Activated CD8-positive, alpha-beta T cell treated with anti-CD3 and anti-CD28 coated beads for 36 hours (primary cell): ENCODE data around the gene RAD51B. TPM values are rescaled to one million over a fixed set of nuclear protein-coding genes. Genes with fewer than 3 reads are reported as not detected.
A peak's percentile ranks its signal among the peaks of the same experiment; 100 is the strongest.
"Not testable (repeated sequence)": the region's sequence is repeated elsewhere in the genome, so short reads cannot be mapped to it uniquely, and the experiment has no call there.

ENCODE experiments used
- ATAC-seq: fragments of 200-7000 bp; cut with Tn5 transposase; one replicate; pipeline ENCODE4 v1.10.0; 2021; ENCODE audit warnings: mild to moderate bottlenecking, moderate library complexity
- CTCF ChIA-PET: fragments of 350-600 bp; sonication (Branson Sonifier 250); formaldehyde crosslinking; loops from one replicate; lab custom pipeline; 2021; ENCODE audit warnings: antibody characterized with exemption; lab: Charles Lee
- POLR2A ChIA-PET: fragments of 350-600 bp; sonication (Branson Sonifier 250); formaldehyde crosslinking; loops from one replicate; lab custom pipeline; 2021; ENCODE audit warnings: antibody characterized with exemption; lab: Charles Lee
- DNase-seq: peaks from one replicate; pipeline ENCODE4 v3.0.0-alpha.2; 2020
- H3K27ac Mint-ChIP-seq: one replicate; pipeline ENCODE4 v1.8.0; 2021; ENCODE audit warnings: mild to moderate bottlenecking, mixed read lengths
- H3K27me3 Mint-ChIP-seq: one replicate; pipeline ENCODE4 v1.8.0; 2021; ENCODE audit warnings: mixed read lengths
- H3K36me3 Mint-ChIP-seq: one replicate; pipeline ENCODE4 v1.8.0; 2021; ENCODE audit warnings: low read depth, mixed read lengths
- H3K4me1 Mint-ChIP-seq: one replicate; pipeline ENCODE4 v1.8.0; 2021; ENCODE audit warnings: low read depth, mixed read lengths
- H3K4me3 Mint-ChIP-seq: one replicate; pipeline ENCODE4 v1.8.0; 2021; ENCODE audit warnings: mild to moderate bottlenecking, moderate library complexity, mixed read lengths
- H3K9me3 Mint-ChIP-seq: one replicate; pipeline ENCODE4 v1.8.0; 2021; ENCODE audit warnings: mixed read lengths
- CTCF ChIP-seq: fragments of 200-600 bp; IDR thresholded peaks from one replicate; pipeline ENCODE4 v1.8.0; 2022; ENCODE audit warnings: antibody characterized with exemption, mild to moderate bottlenecking
- intact Hi-C: fragments of 100-400 bp; cut with micrococcal nuclease; formaldehyde crosslinking; loops from one replicate; pipeline ENCODE4 v1.10.0; 2022
- total RNA-seq, 2 experiments: library from RNA; stranded (reverse); gene quantifications; one replicate each; pipeline ENCODE4 v1.2.3, GENCODE V29; 2021

Gene RAD51B
- total RNA-seq, 2 experiments from 2014 or later, result 38.2 to 40.6 TPM

- no peak for TF ChIP-seq CTCF
- no peak for DNase-seq
- no peak for ATAC-seq
- Mint-ChIP-seq H3K36me3 (no peaks in the 10 kb centered on the region), H3K4me3 (no peak overlapping the region), H3K27ac (no peak overlapping the region), H3K27me3 (no peaks in the 10 kb centered on the region), H3K9me3 (no peaks in the 10 kb centered on the region), H3K4me1 (peaks cover 56% of the 10 kb centered on the region)
- POLR2A ChIA-PET, result no interaction called here
- intact Hi-C loops, result no loop called here
- CTCF ChIA-PET, result interaction anchor here (3.1 to 3.8 kb wide), 2 partner anchors 8 to 11 kb away, joined by 8 to 21 read pairs; no protein-coding TSS in a partner anchor
These were observed 438.4 kb downstream of the RAD51B start for GRCh38 chr14:68257969-68258368.

- H3K36me3 Mint-ChIP-seq, H3K27ac Mint-ChIP-seq, H3K4me3 Mint-ChIP-seq, DNase-seq, H3K9me3 Mint-ChIP-seq, ATAC-seq, H3K27me3 Mint-ChIP-seq, intact Hi-C loops: not testable (repeated sequence)
- CTCF ChIA-PET, result interaction anchor here (1.3 to 3.8 kb wide), 4 partner anchors 9 to 30 kb away, joined by 5 to 21 read pairs (median 7); no protein-coding TSS in a partner anchor
- H3K4me1 Mint-ChIP-seq, result peaks cover 63% of the 10 kb centered on the region
- POLR2A ChIA-PET, result interaction anchor here (0.8 to 1.9 kb wide), 4 partner anchors 17 to 557 kb away, joined by 3 to 6 read pairs (median 4); no protein-coding TSS in a partner anchor
These were observed 439.4 kb downstream of the RAD51B start for GRCh38 chr14:68258995-68259394.

DNA sequence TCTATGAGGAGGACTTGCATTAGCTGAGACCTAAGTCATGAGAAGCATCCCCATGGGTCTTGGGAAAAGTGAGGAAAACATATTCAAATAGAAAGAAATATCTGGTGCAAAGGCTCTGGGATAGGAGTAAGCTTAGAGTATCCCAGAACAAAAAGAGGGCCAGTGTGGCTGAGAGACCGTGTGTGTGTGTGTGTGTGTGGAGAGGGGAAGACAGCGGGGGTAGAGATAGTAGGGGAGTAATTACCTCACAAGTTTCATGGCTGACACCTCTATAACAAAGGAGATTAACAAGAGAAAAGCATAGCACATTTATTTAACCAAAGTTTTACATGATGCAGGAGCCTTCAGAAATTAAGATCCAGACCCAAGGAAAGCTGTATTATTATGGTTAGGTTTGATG is 440.5 kb downstream of the RAD51B start:
- no peak for ATAC-seq
- H3K4me1 Mint-ChIP-seq, result peaks cover 61% of the 10 kb centered on the region
- ChIA-PET POLR2A (interaction anchor here (0.8 to 1.9 kb wide), 4 partner anchors 10 to 349 kb away, joined by 3 to 6 read pairs (median 4); no protein-coding TSS in a partner anchor), CTCF (interaction anchor here (1.3 to 3.8 kb wide), 5 partner anchors 8 to 31 kb away, joined by 3 to 21 read pairs (median 6); no protein-coding TSS in a partner anchor)
- H3K4me3 Mint-ChIP-seq, result no peak overlapping the region
- H3K27ac Mint-ChIP-seq, result no peak overlapping the region
- intact Hi-C loops, result no loop called here
- H3K9me3 Mint-ChIP-seq, result no peaks in the 10 kb centered on the region
- no peak for DNase-seq
- TF ChIP-seq CTCF, result no peak
- no peaks in the 10 kb centered on the region for H3K36me3 Mint-ChIP-seq
- H3K27me3 Mint-ChIP-seq, result no peaks in the 10 kb centered on the region

- Mint-ChIP-seq H3K27ac (peak overlapping the region; percentile 7), H3K4me3 (peak overlapping the region; percentile 28), H3K9me3 (no peaks in the 10 kb centered on the region), H3K36me3 (no peaks in the 10 kb centered on the region), H3K27me3 (no peaks in the 10 kb centered on the region), H3K4me1 (peaks cover 54% of the 10 kb centered on the region)
- ATAC-seq, result no peak
- ChIA-PET CTCF (interaction anchor here (1.3 to 3.8 kb wide), 3 partner anchors 9 to 14 kb away, joined by 3 to 21 read pairs (median 8); no protein-coding TSS in a partner anchor), POLR2A (interaction anchor here (1.2 to 1.9 kb wide), 2 partner anchors 12 to 348 kb away, joined by 3 to 4 read pairs; no protein-coding TSS in a partner anchor)
- intact Hi-C loops, result no loop called here
- no peak for TF ChIP-seq CTCF
- DNase-seq, result no peak
These were observed 441.7 kb downstream of the RAD51B start for GRCh38 chr14:68261092-68261842.

DNA sequence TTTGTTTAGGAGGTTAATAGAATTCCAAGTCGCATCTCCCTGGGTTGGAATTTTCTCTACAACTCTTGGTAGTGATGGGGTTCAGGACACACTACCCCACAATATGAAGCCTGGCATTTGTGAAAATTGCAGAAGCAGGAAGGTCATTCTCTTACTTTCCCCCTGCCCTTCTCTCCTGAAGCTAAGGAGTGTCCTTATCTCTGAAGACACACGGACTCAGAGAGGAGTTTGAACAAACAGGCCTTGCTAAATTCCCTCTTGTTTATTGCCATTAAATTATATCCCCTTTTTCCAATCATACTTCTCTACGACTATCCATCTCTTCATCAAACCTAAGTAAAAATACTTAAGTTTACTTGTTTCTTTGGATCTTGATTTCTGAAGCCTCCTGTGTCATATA is 443.0 kb downstream of the RAD51B start:
- no peak overlapping the region for H3K27ac Mint-ChIP-seq
- H3K36me3 Mint-ChIP-seq, result no peaks in the 10 kb centered on the region
- no peak for DNase-seq
- no peak overlapping the region for H3K4me3 Mint-ChIP-seq
- ATAC-seq, result no peak
- H3K9me3 Mint-ChIP-seq, result no peaks in the 10 kb centered on the region
- ChIA-PET POLR2A (no interaction called here), CTCF (no interaction called here)
- TF ChIP-seq CTCF, result no peak
- no peaks in the 10 kb centered on the region for H3K27me3 Mint-ChIP-seq
- intact Hi-C loops, result no loop called here
- peaks cover 59% of the 10 kb centered on the region for H3K4me1 Mint-ChIP-seq
